Erythroblast (primary cell): ENCODE measurements around the gene MSX1.

ENCODE experiments used
- GATA1 ChIP-seq: IDR thresholded peaks from 2 replicates; pipeline ENCODE4 v1.6.1; 2011; ENCODE audit warnings: low read depth, mild to moderate bottlenecking, control low read depth, low read length, moderate library complexity
- POLR2A ChIP-seq: IDR thresholded peaks from 2 replicates; pipeline ENCODE4 v1.6.1; 2011; ENCODE audit warnings: mild to moderate bottlenecking, low read length

DNA sequence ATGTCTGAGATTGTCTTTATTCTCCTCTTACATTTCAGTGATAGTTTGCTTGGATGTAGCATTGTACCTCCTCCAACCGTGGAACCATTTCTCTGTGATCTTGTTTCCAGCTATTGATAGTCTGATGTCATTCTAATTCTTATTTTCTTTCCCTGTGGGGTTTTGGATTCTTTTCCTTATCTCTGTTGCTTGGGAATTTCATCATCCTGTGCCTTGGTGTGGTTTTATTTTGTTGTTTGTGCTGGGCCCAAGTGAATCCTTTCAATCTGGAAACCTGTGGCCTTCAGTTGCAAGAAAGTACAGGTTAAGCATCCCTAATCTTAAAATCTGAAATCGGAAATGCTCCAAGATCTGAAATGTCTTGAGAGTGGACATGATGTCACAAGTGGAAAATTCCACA, 22.0 kb downstream of the MSX1 start:
- TF ChIP-seq POLR2A (no peak), GATA1 (no peak)
